HG02884 (cell line): ENCODE measurements around the gene DIDO1.
A peak's percentile ranks its signal among the peaks of the same experiment; 100 is the strongest.

Experiments
- ATAC-seq: cut with Tn5 transposase; IDR thresholded peaks from one replicate; pipeline ENCODE4 v1.9.1; 2021; ENCODE audit warnings: mild to moderate bottlenecking, moderate library complexity; ENCODE audit not compliant: unreplicated experiment

Gene DIDO1

GRCh38 chr20:62839261-62839660 lies 87.0 kb downstream of the DIDO1 start:
- ATAC-seq = no peak

- peak; percentile 80 for ATAC-seq
These were observed 88.0 kb downstream of the DIDO1 start for GRCh38 chr20:62838128-62838891.

- ATAC-seq = peak; percentile 23
These were observed 88.5 kb downstream of the DIDO1 start for GRCh38 chr20:62837790-62838127.

- no peak for ATAC-seq
These were observed 89.3 kb downstream of the DIDO1 start for GRCh38 chr20:62836967-62837490.

- ATAC-seq = no peak
These were observed 90.1 kb downstream of the DIDO1 start for GRCh38 chr20:62835931-62836861.

- ATAC-seq = no peak
These were observed 91.2 kb downstream of the DIDO1 start for GRCh38 chr20:62834967-62835730.

GRCh38 chr20:62832951-62833391 lies 93.3 kb downstream of the DIDO1 start:
- peak; percentile 32 for ATAC-seq

- peak; percentile 77 for ATAC-seq
These were observed 93.9 kb downstream of the DIDO1 start for GRCh38 chr20:62832212-62832922.

GRCh38 chr20:62831854-62832211 lies 94.5 kb downstream of the DIDO1 start:
- no peak for ATAC-seq

- ATAC-seq = no peak
These were observed 94.9 kb downstream of the DIDO1 start for GRCh38 chr20:62831361-62831788.

- ATAC-seq = no peak
These were observed 95.5 kb downstream of the DIDO1 start for GRCh38 chr20:62830821-62831220.

GRCh38 chr20:62830251-62830650 lies 96.1 kb downstream of the DIDO1 start:
- ATAC-seq = no peak

GRCh38 chr20:62829231-62830230 lies 96.8 kb downstream of the DIDO1 start:
- no peak for ATAC-seq

- ATAC-seq = no peak
These were observed 97.6 kb downstream of the DIDO1 start for GRCh38 chr20:62828511-62829230.

- ATAC-seq = no peak
These were observed 98.3 kb downstream of the DIDO1 start for GRCh38 chr20:62828051-62828450.
